ENCODE results near the gene ALOX12B. TPM values are rescaled to one million over a fixed set of nuclear protein-coding genes. Genes with fewer than 3 reads are reported as not detected.

ALOX12B gene
- total and polyA plus RNA-seq, 2 donors (not counting 3 experiments of a cell fraction or from before 2014, with no cell fraction given), result not detected

- POLR2A ChIA-PET, result no interaction called here
- intact Hi-C loops (cut with micrococcal nuclease), result no loop called here
- DNase-seq (ENCODE audit: low read depth, low spot score), result no peak
These were observed 16.0 kb upstream of the ALOX12B start for GRCh38 chr17:8103549-8103948.

More at GRCh38 chr17:8103549-8103948, 16.0 kb upstream of the ALOX12B start:
- no peaks in the 10 kb centered on the region for H3K4me1 ChIP-seq (ENCODE audit: control insufficient read depth, extremely low read depth, insufficient read depth, low read length)
- CTCF ChIA-PET, result interaction anchor here (1.1 to 13.7 kb wide), 6 partner anchors 11 to 44 kb away, joined by 4 to 191 read pairs (median 15); partner anchors contain the start of genes ALOX12B and ALOXE3
- H3K79me2 ChIP-seq (ENCODE audit: control insufficient read depth, insufficient read depth, low read length), result no peaks in the 10 kb centered on the region
- no peak overlapping the region for H2AFZ ChIP-seq (ENCODE audit: low read depth, low read length)
- no peak for FAIRE-seq
- no peak for TF ChIP-seq CTCF (IDR thresholded peaks at IDR 0.05; ENCODE audit: extremely low read depth in 1 of 2, insufficient read depth in 1 of 2, low read depth in 1 of 2, low read length in 2 of 2)
- TF ChIP-seq EZH2 (IDR thresholded peaks at IDR 0.05; ENCODE audit: borderline replicate concordance, low read depth, low read length, severe bottlenecking), result no peak
- no peak for TF ChIP-seq GATA2 (IDR thresholded peaks at IDR 0.05; ENCODE audit: insufficient read depth, insufficient read length, low read depth, low read length)
- no peak for TF ChIP-seq POLR2AphosphoS5 (IDR thresholded peaks at IDR 0.05; ENCODE audit: insufficient read depth, low read depth, low read length)
- TF ChIP-seq MAX (IDR thresholded peaks at IDR 0.05; ENCODE audit: insufficient read depth, insufficient read length), result no peak
- TF ChIP-seq MYC (IDR thresholded peaks at IDR 0.05; ENCODE audit: low read depth, low read length), result no peak
- no peaks in the 10 kb centered on the region for H3K36me3 ChIP-seq (ENCODE audit: control insufficient read depth in 2 of 2, extremely low read depth in 1 of 2, insufficient read depth in 2 of 2, low read length in 2 of 2)
- no peak overlapping the region for H3K27ac ChIP-seq (ENCODE audit: insufficient read depth, low read depth, low read length)
- H4K20me1 ChIP-seq (replicated peaks; ENCODE audit: control insufficient read depth, extremely low read depth, insufficient read depth, low read length), result no peaks in the 10 kb centered on the region
- dilution Hi-C loops (cut with MboI; ENCODE audit: extremely low pct_ligation_motif_present, low sequenced_read_pairs), result no loop called here
- no TSS peak for BruUV-seq (replicated peaks)
- no peaks in the 10 kb centered on the region for H3K9me1 ChIP-seq (replicated peaks; ENCODE audit: control insufficient read depth, extremely low read depth, insufficient read depth, low read length)
- H3K9me3 ChIP-seq (replicated peaks; ENCODE audit: control insufficient read depth, insufficient read depth, low read length), result no peaks in the 10 kb centered on the region
- no peak overlapping the region for H3K4me2 ChIP-seq (ENCODE audit: insufficient read depth, low read length)
- no peak overlapping the region for H3K4me3 ChIP-seq (replicated peaks in 1 of 3; ENCODE audit: insufficient read depth in 1 of 3, low read depth in 1 of 3, low read length in 3 of 3)
- H3K27me3 ChIP-seq (ENCODE audit: control insufficient read depth in 2 of 2, insufficient read depth in 2 of 2, low read length in 2 of 2), result peaks cover 0 to 6% of the 10 kb centered on the region in 2 experiments
- no peak overlapping the region for H3K9ac ChIP-seq (replicated peaks; ENCODE audit: extremely low read depth, insufficient read depth, low read length)
